Measurements from ENCODE around the gene LRRC8D. TPM values are rescaled to one million over a fixed set of nuclear protein-coding genes. Genes with fewer than 3 reads are reported as not detected.

Gene LRRC8D
- total RNA-seq, 1 experiment from 2014 or later, result 42.0 TPM

DNA sequence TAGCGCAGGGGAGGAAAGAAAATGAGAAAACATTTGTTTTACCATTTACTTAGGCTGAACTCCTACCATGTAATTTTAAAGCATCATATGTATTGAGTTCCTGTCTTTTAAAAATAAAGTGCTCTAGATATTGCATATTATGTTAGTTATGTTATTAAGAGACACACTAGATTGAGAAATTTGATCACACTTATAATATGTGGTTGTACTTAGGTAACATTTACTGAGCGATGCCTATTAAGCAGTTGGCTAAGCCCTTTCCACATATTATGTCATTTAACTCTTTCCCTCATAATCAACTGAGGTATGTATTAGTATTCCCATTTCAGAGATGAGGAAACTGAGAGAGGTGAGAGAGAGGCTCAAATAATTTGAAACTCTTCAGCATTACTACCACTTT is 4.5 kb upstream of the LRRC8D start:
- H3K9me3 Mint-ChIP-seq (ENCODE audit: unreplicated experiment), result no peaks in the 10 kb centered on the region
- BruUV-seq (replicated peaks), result no TSS peak
- TF ChIP-seq, protein P1, sequence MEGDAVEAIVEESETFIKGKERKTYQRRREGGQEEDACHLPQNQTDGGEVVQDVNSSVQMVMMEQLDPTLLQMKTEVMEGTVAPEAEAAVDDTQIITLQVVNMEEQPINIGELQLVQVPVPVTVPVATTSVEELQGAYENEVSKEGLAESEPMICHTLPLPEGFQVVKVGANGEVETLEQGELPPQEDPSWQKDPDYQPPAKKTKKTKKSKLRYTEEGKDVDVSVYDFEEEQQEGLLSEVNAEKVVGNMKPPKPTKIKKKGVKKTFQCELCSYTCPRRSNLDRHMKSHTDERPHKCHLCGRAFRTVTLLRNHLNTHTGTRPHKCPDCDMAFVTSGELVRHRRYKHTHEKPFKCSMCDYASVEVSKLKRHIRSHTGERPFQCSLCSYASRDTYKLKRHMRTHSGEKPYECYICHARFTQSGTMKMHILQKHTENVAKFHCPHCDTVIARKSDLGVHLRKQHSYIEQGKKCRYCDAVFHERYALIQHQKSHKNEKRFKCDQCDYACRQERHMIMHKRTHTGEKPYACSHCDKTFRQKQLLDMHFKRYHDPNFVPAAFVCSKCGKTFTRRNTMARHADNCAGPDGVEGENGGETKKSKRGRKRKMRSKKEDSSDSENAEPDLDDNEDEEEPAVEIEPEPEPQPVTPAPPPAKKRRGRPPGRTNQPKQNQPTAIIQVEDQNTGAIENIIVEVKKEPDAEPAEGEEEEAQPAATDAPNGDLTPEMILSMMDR (IDR thresholded peaks at IDR 0.05; ENCODE audit: unreplicated experiment), result no peak
- ChIA-PET POLR2A (no interaction called here), CTCF (interaction anchor here (1.0 to 1.2 kb wide), 2 partner anchors 15 to 27 kb away, joined by 3 read pairs; no protein-coding TSS in a partner anchor)
- DNase-seq (ENCODE audit: unreplicated experiment), result no peak
- H3K27me3 Mint-ChIP-seq (ENCODE audit: insufficient read depth, unreplicated experiment), result peaks cover 24% of the 10 kb centered on the region
- no peak overlapping the region for H3K4me3 Mint-ChIP-seq (ENCODE audit: unreplicated experiment)
- no peaks in the 10 kb centered on the region for H3K36me3 Mint-ChIP-seq (ENCODE audit: insufficient read depth, unreplicated experiment)
- H3K27ac Mint-ChIP-seq (ENCODE audit: low read depth, unreplicated experiment), result no peak overlapping the region
- intact Hi-C loops (cut with micrococcal nuclease), result no loop called here
- H3K4me1 Mint-ChIP-seq (ENCODE audit: insufficient read depth, unreplicated experiment), result peaks cover 13% of the 10 kb centered on the region

DNA sequence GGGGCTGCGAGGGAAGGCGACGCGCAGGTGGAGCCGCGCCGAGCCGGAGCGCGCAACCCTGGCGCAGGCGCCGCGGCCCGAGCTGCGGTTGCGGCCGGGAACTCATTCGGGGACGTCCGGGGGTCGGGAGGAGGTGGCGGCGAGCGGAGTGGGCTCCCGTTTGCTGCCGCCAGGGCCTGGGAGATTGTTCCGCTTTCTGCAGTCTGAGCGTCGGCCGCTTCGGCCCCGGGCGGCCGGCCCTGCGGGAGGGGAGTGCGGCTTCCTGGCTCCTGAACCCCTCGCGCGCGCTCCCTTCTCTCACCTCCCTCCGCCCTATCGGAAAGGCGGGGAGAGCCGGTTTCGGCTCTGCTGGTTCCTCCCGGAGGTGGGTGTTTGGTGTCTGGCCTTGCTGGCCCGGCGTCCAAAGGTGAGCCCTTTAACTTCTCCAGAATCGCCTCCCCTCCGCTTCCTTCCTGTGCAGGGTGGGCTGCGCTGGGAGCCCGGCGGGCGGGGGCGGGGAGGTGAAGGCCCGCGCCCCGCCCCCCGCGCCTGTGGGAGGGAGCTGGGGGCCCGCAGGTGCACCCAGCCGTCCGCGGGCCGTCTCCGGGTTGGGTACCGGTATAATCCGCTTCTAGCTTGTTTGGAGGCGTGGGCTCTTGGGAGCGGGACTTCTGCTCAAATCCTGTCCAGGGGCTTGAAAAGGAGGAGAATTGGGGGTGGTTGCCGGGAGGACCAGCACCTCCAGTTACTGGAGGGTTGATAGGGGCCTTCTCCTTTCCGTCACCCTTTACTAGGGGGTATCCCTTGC is 683 bp downstream of the LRRC8D start:
- intact Hi-C loops (cut with micrococcal nuclease), result loop anchor here (5.0 kb wide), 2 partner anchors 66 to 176 kb away; partner anchors contain the start of gene ZNF326

DNA sequence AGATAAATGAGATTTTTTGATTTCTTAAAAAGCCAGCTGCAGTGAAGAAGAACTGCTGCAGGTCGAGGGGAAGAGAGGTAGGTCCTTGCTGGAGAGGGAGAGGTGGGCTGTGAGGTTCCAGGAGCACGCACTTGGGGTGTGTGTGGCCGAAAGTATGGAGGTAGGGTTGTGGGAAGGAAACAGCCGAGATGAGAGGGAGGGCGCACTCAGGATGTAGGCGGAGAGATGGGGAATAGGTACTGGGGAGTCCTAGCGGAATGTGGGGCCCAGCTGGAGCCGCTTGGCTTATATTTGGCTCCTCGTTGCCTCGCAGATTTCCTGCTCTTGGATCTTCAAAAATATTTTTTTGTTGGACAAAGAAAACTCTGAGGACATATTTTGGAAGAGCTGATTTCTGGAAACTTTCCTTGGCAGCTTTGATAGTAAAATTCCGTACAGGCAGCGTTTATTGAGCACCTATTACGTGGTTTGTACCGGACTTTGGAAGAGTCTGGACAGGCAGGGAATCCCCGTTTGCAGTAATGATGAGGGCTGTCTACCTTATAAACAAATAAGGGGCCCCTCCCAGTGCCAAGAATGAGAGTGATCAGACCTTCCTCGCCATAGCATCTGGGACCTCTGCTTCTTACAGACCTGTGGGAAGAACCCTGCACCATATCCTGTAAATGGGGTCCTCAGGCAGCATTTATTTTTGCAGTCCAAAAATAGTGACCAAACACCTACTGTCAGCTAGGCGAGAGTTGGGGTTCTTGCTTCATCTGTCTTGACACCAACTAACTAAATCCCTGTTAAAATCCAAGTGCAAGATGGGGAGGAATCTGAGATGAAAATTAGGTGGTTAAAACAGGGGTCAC is 1.5 kb downstream of the LRRC8D start:
- Mint-ChIP-seq H3K36me3 (ENCODE audit: insufficient read depth, unreplicated experiment) (no peaks in the 10 kb centered on the region), H3K4me1 (ENCODE audit: insufficient read depth, unreplicated experiment) (peaks cover 44% of the 10 kb centered on the region), H3K9me3 (ENCODE audit: unreplicated experiment) (no peaks in the 10 kb centered on the region), H3K4me3 (ENCODE audit: unreplicated experiment) (peak overlapping the region; percentile 89), H3K27me3 (ENCODE audit: insufficient read depth, unreplicated experiment) (no peaks in the 10 kb centered on the region), H3K27ac (ENCODE audit: low read depth, unreplicated experiment) (no peak overlapping the region)
- DNase-seq (ENCODE audit: unreplicated experiment), result no peak
- TSS peak; percentile 35 for BruUV-seq (replicated peaks)
- intact Hi-C loops (cut with micrococcal nuclease), result loop anchor here (5.0 kb wide), 2 partner anchors 65 to 175 kb away; partner anchors contain the start of gene ZNF326
- ChIA-PET POLR2A (interaction anchor here (0.6 to 5.4 kb wide), 16 partner anchors 7 to 275 kb away, joined by 3 to 61 read pairs (median 6); partner anchors contain the start of gene ZNF326), CTCF (interaction anchor here (0.7 to 9.4 kb wide), 4 partner anchors 20 to 168 kb away, joined by 3 to 48 read pairs (median 4); no protein-coding TSS in a partner anchor)
- TF ChIP-seq, protein P1 (IDR thresholded peaks at IDR 0.05; ENCODE audit: unreplicated experiment), result no peak

More for the DNA sequence above, 683 bp downstream of the LRRC8D start:
- no peaks in the 10 kb centered on the region for H3K27me3 Mint-ChIP-seq (ENCODE audit: insufficient read depth, unreplicated experiment)
- H3K36me3 Mint-ChIP-seq (ENCODE audit: insufficient read depth, unreplicated experiment), result no peaks in the 10 kb centered on the region
- POLR2A ChIA-PET, result interaction anchor here (0.6 to 5.4 kb wide), 28 partner anchors 8 to 1904 kb away, joined by 3 to 61 read pairs (median 4); partner anchors contain the start of gene ZNF326
- H3K4me3 Mint-ChIP-seq (ENCODE audit: unreplicated experiment), result peak overlapping the region; percentile 89
- no peaks in the 10 kb centered on the region for H3K9me3 Mint-ChIP-seq (ENCODE audit: unreplicated experiment)
- no peak overlapping the region for H3K27ac Mint-ChIP-seq (ENCODE audit: low read depth, unreplicated experiment)
- peak; percentile 53 for DNase-seq (ENCODE audit: unreplicated experiment)
- H3K4me1 Mint-ChIP-seq (ENCODE audit: insufficient read depth, unreplicated experiment), result peaks cover 40% of the 10 kb centered on the region
- TF ChIP-seq, protein P1 (IDR thresholded peaks at IDR 0.05; ENCODE audit: unreplicated experiment), result no peak
- BruUV-seq (replicated peaks), result no TSS peak
- CTCF ChIA-PET, result interaction anchor here (0.7 to 9.4 kb wide), 6 partner anchors 15 to 169 kb away, joined by 3 to 48 read pairs (median 4); no protein-coding TSS in a partner anchor
